Stimulated activated CD8-positive, alpha-beta memory T cell treated with anti-CD3 and anti-CD28 coated beads, Interleukin-12 subunit alpha, Interleukin-12 subunit beta, amount 100 ng/mL, for 24 hours (primary cell): Measurements from ENCODE around the gene SPRN.

Experiments
- DNase-seq: peaks from one replicate; pipeline ENCODE4 v3.0.0-alpha.2; 2020; ENCODE audit errors: extremely low read depth

SPRN gene

GRCh38 chr10:133405844-133406527, 18.4 kb downstream of the SPRN start:
- no peak for DNase-seq

GRCh38 chr10:133405272-133405671, 19.2 kb downstream of the SPRN start:
- no peak for DNase-seq

GRCh38 chr10:133403784-133404183, 20.6 kb downstream of the SPRN start:
- no peak for DNase-seq

GRCh38 chr10:133403359-133403758, 21.1 kb downstream of the SPRN start:
- no peak for DNase-seq

GRCh38 chr10:133401981-133402725, 22.3 kb downstream of the SPRN start:
- DNase-seq = no peak

- DNase-seq = no peak
Measured at GRCh38 chr10:133401500-133401899, 22.9 kb downstream of the SPRN start.

GRCh38 chr10:133400624-133401424, 23.6 kb downstream of the SPRN start:
- DNase-seq = no peak

GRCh38 chr10:133399123-133399601, 25.3 kb downstream of the SPRN start:
- DNase-seq = no peak

GRCh38 chr10:133397938-133398337, 26.5 kb downstream of the SPRN start:
- DNase-seq = no peak

- DNase-seq = no peak
Measured at GRCh38 chr10:133396035-133396624, 28.3 kb downstream of the SPRN start.

GRCh38 chr10:133394801-133395221, 29.6 kb downstream of the SPRN start:
- DNase-seq = no peak

GRCh38 chr10:133394064-133394663, 30.3 kb downstream of the SPRN start, which contains the start of gene MTG1:
MTG1 (plus strand) TSS chr10:133394157; CDS start chr10:133394221, 64 bp downstream.
- DNase-seq = peak; percentile 84

GRCh38 chr10:133393401-133394063, 30.9 kb downstream of the SPRN start:
- no peak for DNase-seq

- DNase-seq = no peak
Measured at GRCh38 chr10:133391761-133392518, 32.5 kb downstream of the SPRN start.

- no peak for DNase-seq
Measured at GRCh38 chr10:133391249-133391635, 33.2 kb downstream of the SPRN start.

- no peak for DNase-seq
Measured at GRCh38 chr10:133390597-133391248, 33.7 kb downstream of the SPRN start.

- no peak for DNase-seq
Measured at GRCh38 chr10:133388973-133389818, 35.2 kb downstream of the SPRN start.

- DNase-seq = no peak
Measured at GRCh38 chr10:133388236-133388972, 36.0 kb downstream of the SPRN start.
